Stimulated activated CD4-positive, alpha-beta T cell treated with anti-CD3 and anti-CD28 coated beads, Interleukin-15, amount 100 ng/mL, for 1 hour (primary cell): ENCODE measurements around the gene MTR.
A peak's percentile ranks its signal among the peaks of the same experiment; 100 is the strongest.

Experiments used
- DNase-seq, 2 donors: peaks; one replicate each; pipeline ENCODE4 v3.0.0-alpha.2; 2020; ENCODE audit warnings: low read depth in 1 of 2, low spot score in 1 of 2

MTR gene

DNA sequence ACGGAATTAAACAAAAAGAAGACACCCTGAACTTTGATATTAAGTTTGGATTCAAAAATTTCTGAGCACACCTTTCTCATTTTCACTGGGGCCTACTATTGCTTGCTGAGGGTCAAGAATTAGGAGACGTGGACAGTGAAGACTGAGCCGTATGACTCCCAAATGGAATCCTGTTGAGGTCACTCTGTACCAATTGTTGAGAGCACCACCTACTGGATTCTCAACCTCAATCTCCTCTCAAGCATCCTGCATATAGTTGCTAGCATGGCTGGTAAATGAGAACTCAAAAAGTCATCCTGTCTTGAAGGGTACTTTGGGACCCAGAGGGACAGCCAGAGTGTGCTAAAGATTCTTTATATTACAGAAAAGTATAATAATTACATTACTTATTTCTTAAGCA, 20.2 kb upstream of the MTR start:
- no peak for DNase-seq

DNA sequence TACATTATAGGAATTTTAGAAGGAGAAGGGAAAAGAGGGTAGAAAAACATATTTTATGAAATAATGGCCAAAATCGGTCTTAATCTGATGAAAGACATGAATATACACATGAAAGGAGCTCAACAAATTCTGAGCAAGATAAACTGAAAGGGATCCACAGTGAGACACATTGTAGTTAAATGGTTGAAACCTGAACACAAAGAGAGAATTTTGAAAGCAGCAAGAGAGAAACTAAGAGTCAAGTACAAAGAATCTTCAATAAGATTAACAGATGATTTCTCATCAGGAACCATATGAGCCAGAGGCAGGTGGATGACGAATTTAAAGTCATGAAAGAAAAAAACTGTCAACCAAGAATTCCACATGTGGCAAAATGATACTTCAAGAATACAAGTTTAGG, 15.8 kb upstream of the MTR start:
- DNase-seq, result no peak

DNA sequence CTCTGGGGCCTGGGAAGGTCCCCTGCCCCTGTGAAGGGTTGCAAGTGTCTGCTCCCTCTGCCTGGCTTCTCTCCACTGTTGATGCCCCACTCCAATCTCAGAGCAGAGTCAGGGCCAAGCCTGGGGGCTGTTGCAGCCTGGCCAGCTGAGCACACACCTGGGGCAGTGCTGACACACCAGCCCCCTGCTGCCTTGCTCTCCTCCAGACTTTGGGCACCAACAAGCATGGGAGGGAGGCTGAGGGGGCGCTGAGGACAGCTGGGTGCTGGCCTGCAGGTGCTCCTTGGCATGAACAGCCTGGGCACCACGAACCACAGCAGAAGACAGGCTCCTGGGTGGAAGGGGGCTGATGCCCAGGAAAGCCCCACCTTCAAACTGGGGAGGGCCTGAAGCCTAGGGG, 9.6 kb upstream of the MTR start:
- no peak for DNase-seq

DNA sequence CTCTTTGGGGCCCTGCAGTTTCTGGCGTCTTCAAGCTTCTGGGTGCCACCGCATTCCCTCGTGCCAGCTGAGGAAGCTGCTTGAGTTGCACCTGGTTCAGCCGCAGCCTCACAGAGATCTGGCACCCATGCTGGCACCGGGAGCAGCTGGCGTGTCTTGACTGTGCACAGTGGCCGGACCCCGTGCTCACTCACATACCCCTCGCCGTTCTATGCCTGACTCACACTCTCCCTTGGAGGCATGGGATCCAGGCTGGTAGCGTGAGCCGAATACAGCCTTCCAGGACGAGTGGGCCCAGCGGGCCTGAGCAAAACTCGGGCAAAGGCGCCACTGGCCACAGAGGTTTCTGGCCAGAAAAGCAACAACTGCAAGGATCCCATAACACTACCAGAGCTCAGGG, 8.6 kb upstream of the MTR start:
- DNase-seq, result no peak

DNA sequence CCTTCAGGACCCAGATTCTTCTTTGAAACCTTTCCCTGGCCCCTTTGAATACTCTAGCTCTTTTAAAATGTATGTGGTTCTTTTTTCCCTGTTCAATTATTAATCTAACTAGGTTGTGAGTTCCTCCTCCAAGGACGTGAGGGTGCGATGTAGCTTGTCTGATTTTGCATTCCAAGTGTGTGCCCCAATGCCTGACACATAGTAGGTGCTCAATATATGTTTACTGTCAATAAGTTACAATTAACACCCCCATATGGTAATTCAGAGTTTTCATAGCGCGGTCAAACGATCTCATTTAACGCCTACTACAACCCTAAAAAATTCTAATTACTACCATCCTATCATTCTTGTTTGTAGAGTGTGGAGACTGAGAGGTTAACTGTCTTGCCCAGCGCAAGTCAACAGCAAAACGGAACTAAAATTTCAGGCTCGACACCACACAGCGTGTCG, 482 bp upstream of the MTR start:
- no peak for DNase-seq

DNA sequence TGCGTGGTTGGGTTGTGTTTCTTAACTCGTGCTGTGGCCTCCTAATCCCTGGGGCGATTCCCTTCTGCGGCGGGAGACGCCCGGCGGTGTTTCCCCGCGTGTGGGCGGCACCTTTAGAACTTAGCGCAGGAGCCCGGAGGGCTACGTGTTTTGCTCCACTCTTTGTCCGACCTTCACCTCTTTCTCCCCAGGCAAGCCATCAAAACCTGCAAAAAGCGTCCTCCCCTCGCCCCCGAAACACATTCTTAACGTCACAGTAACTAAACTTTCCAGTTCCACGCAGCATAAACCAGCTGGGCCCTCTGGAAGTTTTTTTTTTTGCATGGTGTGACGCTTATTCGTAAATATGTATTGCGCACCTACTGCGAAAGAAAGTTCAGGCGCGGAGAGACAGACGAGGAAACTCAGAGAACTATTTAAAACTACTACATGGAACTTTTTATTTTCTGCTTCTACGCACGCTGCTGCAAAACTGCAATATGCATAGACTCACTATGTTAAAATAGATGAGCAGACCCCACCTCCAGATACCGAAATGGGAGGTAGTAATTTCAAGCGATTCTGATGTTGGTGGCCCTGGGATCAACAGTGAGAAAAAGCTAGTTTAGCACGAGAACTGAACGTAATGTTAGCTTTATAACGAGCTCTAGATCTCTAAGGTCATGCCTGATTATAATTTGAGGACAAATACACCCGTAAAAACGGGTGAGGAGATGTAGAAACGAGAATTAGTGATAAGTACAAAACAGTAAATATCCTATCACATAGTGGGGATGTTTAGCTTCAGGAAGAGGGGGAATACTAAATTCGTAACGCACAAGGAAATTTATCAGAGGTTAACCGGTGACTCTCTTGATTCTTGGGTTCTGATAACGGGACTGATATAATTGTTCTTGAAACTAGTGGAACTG, 920 bp downstream of the MTR start:
- DNase-seq, result peak in 1 of 2 donors; percentile 59

DNA sequence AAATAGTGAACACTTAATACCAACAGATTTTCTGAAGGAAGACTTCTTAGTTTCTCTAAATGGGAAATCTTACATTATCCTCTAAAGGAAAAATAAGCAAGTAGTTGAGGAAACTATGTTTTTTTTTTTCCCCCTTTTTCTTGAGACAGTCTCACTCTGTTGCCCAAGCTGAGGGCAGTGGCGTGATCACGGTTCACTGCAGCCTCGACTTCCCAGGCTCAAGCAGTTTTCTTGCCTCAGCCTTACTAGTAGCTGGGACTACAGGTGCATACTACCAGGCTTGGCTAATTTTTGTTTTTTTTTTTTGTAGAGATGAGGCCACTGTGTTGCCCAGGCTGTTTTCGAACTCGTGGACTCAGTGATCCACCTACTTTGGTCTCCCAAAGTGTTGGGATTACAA, 3.9 kb downstream of the MTR start:
- DNase-seq, result no peak

DNA sequence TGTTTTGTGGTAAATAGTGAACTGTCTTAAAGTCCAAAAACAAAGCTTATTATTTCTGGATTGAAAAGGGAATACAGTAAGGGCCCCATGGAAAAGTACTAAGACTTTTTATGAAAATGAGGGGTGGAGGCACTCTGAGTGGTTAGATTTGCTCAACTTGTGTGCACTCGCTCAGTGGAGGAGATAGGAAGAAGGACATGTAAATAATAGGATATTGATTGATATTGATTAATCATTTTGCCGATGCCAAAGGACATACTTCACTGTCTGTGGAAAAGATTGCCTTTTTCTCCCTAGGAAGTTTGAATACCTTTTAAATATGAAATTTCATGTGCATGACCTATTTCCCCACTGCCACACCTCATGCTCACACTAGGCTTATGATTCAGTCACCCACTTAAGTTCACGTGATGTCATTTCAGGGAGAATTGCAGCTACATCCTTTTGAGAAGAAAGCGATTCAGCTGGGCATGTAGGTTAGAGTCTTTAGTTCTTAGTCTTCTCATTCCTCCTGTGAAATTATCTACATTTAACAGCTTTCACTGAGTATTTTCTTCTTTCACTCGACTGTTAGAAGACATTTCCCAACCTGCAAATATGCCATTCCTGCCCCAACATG, 5.0 kb downstream of the MTR start:
- DNase-seq, result no peak

DNA sequence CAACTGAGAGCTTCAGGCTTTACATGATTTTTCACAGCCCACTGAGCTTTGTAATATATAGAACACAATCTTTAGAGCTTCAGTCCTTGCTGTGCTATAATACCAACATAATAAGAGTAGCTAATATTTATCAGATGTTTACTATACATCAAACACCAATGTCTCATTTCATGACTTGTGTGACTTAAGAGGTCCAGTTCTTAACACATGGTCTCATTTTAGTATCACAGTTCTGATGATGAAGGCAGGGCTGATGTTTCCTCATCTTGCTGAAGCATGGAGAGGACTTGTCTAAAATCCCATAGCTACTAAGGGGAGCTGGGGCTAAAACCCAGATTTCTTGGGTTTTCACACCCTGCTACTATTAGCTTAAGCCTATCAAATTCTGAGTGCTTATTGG, 5.5 kb downstream of the MTR start:
- DNase-seq, result no peak

DNA sequence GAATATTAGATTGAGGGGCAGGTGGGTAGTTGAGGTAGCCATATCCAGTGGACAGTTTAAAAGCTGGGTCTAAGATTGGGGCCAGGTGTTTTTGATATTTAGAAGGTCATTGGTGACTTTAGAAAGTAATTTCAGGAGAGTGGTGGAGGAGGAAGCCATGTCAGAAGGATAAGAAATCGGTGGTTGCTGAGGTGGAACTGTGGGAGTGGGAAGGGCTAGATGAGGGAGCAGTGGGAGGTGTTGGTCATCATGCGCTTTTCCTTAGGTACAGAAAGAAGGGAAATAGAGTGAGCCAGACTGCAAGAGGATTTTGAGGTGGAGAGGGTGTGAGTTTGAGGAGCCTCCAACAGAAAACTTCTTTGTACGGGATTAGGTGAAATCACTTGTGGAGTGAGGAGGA, 7.2 kb downstream of the MTR start:
- no peak for DNase-seq

DNA sequence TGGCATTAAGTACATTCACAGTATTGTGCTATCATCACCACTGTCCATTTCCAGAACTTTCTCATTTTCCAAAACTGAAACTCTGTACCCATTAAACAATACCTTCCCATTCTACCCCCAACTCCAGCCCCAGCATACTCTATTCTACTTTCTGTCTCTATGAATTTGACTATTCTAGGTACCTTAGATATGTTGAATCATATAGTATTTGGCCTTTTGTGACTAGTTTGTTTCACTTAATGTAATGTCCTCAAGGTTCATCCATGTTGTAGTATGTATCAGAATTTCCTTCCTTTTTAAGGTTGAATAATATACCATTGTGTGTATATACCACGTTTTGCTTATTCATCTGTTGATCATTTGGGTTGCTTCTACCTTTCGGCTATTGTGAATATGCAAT, 11.5 kb downstream of the MTR start:
- DNase-seq, result no peak

DNA sequence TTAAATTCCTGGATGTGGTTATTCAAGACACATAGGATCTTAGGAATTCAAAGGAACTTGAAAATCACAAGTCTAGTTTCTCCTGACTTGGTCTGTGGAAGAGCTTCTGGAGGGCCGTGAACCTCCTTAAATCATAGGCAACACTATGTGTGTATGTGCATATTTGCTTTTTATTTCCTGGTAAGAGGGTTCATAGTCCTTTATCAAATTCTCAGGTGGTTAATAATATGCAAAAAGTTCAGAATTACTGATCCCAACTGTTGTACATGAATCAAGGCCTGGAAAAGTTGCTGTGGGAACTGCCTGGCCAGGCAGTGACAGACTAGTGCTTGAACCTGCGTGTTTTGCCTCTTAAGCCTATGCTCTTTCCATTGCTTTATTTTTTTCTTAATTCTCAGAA, 12.9 kb downstream of the MTR start:
- no peak for DNase-seq

DNA sequence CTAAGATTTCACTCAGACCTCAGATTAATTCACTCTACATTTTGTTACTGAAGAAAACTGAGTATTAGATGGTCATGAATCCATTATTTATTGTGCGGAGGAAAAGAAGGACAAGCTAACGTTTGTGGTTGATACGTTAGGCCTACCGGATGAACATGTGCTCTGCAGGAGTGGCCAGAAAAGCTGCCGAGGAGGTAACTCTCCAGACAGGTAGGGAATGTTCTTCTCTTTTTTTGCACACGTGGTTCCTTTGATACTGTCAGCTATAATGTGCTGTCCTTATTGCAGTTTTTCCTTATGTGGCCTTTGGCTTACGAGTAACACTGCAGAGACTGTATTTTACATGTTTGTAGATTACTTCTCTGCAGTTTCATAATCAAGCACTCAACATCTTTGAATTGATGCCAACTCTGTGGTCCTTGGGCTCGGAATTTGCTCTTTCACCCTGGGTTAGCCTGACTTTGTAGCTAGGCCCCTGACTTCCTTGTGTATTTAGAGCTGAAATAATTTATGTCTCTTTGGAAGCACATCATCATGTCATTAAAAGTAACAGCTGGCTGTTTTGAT, 13.6 kb downstream of the MTR start:
- no peak for DNase-seq

DNA sequence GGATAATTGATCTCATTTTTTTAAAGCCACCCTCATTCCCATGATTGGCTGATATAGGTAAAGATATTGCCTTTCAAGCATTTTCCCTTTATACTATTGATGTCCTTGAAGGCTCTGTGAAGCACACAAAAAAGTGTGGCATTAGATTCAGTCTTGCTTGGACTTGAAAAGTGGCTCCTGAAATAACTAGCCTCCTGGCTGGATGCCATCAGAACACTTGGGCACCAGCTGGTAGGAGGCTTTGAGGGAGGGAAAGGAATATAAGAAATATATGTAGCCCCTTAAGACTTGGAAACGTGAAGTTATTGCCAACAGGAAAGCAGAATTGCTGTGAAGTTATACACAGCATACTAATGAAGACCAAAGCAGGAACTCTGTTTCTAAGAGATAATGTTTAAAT, 14.1 kb downstream of the MTR start:
- no peak for DNase-seq

DNA sequence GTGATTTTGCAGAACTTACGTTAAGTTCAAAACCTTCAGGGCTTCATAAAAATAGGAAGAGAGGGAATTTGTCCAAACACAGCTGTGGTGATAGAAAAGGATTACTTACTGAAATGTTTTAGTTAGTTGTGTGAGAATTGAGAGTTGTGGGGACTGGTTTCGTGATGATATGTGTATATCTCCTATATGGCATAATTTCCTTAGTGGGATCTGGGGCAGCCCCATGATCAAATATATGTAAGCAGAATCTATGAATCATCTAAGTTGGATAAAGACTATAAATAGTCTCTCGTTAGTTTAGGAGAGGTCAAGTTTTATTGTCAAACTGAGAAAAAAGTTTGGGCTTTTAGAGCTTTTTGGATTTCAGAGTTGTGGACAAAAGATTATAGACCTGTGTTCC, 14.9 kb downstream of the MTR start:
- no peak for DNase-seq

DNA sequence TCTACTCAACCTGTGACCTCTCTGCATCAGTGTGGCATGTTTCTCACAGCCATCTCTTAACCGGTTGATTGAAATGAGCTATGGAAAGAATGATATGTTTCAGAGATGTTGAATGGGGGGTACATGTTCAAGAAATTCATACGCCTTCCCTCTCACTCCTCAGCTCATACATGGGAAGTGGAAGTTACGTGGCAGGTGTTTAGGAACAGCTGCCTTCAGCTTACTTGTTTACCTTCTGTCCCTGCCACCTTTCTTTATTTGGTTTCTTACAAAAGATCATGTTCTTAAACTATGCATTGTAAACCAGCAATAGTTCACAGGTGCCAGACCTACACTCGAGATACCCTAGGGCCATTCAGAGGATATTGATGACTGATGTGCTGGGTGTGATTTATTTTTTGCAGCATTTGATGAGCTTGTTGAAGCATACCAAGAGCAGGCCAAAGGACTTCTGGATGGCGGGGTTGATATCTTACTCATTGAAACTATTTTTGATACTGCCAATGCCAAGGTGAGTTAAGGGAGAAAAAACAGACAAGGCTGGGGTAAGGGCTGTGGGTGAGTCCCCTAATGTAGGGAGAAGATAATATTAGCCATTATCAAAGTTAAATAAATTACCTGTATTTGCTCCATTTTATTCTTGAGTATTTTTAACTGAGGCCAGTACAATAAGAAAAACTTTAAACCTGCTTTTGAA, 17.4 kb downstream of the MTR start:
- no peak for DNase-seq

DNA sequence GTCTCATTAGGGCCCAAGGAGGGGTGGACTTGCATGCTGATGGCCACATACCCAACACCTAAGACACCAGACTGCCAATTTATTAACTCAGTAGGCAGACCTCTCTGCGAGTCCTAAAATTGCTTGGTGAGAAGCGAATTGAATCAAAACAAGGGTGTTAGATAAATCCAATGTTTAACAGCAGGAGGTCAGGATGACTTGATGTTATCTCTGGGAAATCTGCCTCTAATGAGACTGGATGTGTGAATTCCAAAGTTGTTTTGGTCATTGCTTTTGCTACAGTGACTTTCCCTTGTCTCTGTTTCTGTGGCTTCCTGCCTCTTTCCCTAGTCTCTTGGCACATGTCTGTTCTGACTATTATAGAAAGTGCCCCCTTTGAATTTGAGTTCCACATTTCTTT, 20.8 kb downstream of the MTR start:
- no peak for DNase-seq

DNA sequence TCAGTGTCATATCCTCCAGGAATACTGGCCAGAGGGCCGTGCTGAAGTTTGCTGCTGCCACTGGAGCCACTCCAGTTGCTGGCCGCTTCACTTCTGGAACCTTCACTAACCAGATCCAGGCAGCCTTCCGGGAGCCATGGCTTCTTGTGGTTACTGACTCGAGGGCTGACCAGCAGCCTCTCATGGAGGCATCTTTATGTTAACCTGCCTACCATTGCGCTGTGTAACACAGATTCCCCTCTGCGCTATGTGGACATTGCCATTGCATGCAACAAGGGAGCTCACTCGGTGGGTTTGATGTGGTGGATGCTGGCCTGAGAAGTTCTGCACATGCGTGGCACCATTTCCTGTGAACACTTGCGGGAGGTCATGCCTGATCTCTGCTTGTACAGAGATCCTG, 24.8 kb downstream of the MTR start:
- no peak for DNase-seq

DNA sequence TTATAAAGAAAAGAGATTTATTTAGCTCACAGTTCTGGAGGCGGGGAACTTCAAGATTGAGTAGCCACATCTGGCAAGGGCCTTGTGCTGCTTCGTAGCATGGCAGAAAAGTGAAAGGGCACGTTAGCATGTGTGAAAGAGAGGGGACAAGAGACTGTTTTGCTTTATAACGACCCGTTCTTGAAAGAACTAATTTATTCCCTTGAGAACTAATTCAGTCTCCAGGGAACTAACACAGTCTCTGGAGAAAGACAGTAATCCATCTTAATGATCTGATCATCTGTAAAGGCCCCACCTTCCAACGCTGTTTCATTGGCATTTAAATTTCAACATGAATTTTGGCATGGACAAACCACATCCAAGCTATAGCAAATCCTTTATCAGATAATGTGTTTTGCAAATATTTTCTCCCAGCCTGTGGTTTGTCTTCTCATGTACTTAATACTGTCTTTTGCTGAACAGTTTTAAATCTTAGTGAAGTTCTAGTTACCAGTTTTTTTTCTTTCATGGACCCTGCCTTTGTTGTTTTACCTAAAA, 26.1 kb downstream of the MTR start:
- no peak for DNase-seq

DNA sequence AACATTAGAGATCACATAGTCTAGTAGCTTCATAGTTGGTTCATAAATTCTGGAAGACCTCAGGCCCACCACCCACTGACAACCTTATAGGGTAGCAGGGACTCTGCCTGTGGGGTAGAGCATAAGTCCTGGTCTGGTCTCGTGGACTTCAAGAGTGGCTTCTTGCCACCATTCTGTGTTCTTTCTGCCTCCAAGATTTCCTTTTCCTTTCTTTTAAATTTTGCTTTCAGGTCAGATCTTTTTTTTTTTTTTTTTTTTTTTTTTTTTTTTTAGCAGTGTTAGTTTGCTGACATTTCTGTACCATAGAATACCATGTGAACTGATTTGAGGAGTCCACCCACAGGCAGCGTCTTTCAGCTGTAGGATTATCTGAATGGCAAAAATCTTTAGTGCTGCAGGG, 28.5 kb downstream of the MTR start:
- no peak for DNase-seq

DNA sequence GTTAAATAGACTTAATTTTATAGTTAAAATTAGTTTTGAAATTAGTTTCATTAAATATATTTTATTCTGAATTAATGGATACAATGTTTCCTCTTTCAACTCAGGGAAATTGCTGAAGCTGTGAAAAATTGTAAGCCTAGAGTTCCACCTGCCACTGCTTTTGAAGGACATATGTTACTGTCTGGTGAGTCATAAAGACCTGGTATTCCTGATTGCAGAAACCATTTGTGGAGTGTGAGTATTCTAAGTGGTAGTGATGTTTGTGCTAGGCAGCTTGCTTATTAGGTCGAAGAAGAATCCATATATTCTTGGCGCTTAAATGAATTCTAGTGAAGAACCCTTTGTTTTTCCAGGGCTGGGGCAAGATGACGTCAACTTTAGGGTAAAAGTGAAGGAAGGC, 34.0 kb downstream of the MTR start:
- no peak for DNase-seq

DNA sequence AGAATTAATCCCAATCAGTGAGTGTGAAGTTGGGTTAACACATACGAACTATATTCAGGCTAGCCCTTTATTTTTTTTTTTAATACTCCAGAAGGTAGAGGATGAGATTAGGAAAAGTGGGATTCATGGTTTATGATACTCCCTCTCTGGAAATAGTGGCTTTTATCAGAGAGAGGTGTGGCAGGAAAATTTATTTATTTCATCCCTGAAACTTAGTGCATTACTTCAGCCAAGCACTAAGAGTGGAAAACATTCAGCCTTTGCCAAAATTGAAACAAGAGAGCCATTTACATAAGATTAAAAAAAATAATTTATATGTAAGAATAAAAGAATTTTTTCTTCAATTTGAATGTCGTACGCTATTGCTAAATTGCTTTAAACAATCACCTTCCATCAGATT, 35.0 kb downstream of the MTR start:
- no peak for DNase-seq
